ENCODE results near the gene TXNDC11.

TXNDC11 gene

DNA sequence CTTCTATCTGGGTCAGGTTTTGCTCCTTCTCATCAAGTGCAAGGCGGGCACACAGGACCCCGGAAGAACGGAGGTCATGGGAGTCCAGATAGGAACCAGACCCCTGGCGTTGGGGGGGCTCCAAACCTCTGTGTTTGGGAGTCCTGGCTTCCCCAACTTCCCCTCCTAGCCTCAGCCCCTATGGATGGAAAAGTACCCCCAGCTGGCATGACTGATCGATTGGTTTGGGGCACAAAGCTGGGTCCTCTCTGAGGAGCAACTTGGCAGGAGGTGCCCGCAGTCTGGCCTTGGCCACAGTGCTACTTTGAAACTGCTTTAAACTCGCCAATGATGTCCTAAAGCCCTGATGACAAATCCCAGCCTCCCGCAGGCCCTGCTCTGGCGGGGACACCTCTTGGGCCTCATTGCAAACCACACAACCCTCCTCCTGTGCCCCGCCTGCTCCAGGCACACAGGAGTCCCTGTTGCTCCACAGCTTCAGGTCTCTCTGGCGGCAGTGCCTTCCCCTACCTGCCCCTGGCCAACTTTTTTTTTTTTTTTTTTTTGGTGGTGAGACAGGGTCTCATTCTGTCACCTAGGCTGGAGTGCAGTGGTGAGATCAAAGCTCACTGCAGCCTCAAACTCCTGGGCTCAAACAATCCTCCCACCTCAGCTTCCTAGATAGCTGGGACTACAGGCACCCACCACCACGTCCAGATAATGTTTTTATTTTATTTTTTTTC, 112.5 kb downstream of the TXNDC11 start:
- ATAC-seq (no peak), DNase-seq (no peak)

All from stimulated activated naive CD8-positive, alpha-beta T cell treated with anti-CD3 and anti-CD28 coated beads, Interleukin-15, Interleukin-2, amounts not matched to agents 100 U/mL and 50 U/mL, for 24 hours (primary cell).